NB4 (cell line): ENCODE data around the gene ZSCAN31.
A peak's percentile ranks its signal among the peaks of the same experiment; 100 is the strongest.

Experiments
- DNase-seq: peaks from one replicate; pipeline ENCODE4 v3.0.0; 2010; ENCODE audit warnings: low read depth
- H3K4me3 ChIP-seq: one replicate; pipeline ENCODE4 v1.5.1; 2011; ENCODE audit warnings: mild to moderate bottlenecking, low read depth, low read length, moderate library complexity
- MAX ChIP-seq: IDR thresholded peaks from 2 replicates; pipeline ENCODE4 v1.6.1; 2011; ENCODE audit warnings: low read depth, low read length
- MYC ChIP-seq: IDR thresholded peaks from 2 replicates; pipeline ENCODE4 v1.6.1; 2011; ENCODE audit warnings: low read depth, low read length
- POLR2A ChIP-seq: IDR thresholded peaks from 2 replicates; pipeline ENCODE4 v1.6.1; 2011; ENCODE audit warnings: mild to moderate bottlenecking; ENCODE audit not compliant: insufficient read length; ENCODE audit errors: extremely low read depth
- TF ChIP-seq, protein P1 (sequence below): IDR thresholded peaks from one replicate; pipeline ENCODE4 v1.5.1; 2012; ENCODE audit warnings: low read depth, low read length

ZSCAN31 gene

DNA sequence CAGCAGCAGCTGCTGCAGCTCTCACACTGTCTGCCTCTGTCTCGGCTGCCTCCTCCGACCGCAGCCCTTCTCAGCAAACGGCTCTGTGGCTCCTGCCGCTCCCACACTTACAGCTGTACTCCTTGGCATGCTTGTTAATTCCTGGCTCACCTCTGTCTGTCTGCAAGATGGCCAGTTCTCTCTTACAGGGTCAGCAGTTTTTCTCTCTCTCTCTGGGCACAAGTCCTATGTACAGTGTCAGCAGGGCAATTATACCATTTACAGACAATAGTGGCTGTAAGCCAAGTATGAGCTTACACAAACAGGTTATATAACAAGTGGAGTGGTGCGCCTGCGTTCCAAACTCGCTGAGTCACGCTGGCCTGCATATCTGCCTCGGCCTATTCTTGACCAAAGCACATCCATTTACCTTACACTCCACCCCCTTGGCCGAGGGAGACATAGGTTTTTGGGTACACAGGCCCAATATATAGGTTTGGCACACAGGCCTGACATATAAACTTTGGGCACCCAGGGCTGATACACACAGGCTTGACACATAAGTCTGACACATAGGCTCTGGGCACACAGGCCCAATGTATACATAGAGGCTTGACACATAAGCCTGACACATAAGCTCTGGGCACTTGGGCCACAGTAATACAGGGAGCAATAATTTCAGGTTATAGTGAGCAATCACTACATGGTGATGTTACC is 18.2 kb upstream of the ZSCAN31 start:
- H3K4me3 ChIP-seq: no peak overlapping the region
- no peak for TF ChIP-seq MAX
- no peak for TF ChIP-seq MYC
- TF ChIP-seq, protein P1, sequence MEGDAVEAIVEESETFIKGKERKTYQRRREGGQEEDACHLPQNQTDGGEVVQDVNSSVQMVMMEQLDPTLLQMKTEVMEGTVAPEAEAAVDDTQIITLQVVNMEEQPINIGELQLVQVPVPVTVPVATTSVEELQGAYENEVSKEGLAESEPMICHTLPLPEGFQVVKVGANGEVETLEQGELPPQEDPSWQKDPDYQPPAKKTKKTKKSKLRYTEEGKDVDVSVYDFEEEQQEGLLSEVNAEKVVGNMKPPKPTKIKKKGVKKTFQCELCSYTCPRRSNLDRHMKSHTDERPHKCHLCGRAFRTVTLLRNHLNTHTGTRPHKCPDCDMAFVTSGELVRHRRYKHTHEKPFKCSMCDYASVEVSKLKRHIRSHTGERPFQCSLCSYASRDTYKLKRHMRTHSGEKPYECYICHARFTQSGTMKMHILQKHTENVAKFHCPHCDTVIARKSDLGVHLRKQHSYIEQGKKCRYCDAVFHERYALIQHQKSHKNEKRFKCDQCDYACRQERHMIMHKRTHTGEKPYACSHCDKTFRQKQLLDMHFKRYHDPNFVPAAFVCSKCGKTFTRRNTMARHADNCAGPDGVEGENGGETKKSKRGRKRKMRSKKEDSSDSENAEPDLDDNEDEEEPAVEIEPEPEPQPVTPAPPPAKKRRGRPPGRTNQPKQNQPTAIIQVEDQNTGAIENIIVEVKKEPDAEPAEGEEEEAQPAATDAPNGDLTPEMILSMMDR: no peak
- no peak for TF ChIP-seq POLR2A
- peak; percentile 39 for DNase-seq

DNA sequence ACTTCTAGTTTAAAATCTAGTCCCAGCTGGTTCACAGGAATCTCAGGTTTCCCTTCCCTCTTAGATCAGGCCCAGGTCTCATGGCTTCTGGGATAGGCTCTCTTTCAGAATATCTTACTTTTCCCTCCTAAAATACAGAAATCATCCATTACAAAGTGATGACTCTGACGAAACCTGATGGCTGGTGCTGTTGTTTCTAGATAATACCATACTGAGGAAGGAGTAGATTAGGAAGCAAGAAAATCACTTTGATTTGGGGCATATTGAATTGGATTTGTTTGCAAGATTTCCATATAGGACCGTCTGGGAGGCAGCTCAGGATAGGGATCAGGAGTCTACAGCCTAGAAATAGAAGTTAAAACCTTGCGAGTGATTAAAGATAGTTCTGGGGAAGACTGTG is 17.4 kb upstream of the ZSCAN31 start:
- TF ChIP-seq MYC (no peak), MAX (no peak), POLR2A (no peak)
- TF ChIP-seq, protein P1: no peak
- no peak for DNase-seq
- H3K4me3 ChIP-seq: no peak overlapping the region

DNA sequence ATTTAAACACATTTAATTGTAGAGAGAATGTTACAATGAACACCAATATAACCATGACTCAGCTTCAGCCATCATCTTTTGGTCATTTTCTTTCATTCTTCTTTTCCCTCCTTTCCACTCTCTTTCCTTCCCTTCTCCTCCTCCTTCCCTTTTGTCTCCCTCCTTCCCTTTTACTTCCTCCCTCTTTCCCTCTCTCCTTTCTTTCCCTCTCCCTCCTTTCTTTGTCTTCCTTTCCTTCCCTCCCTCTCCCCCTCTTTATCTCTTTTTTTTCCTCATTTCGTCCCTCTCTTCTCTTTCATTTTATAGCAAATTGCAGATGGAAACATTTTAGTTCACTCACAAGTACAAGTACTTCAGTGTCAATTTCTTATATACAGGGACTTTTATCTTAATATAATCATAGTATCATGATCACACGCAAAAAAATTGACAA is 15.6 kb upstream of the ZSCAN31 start:
- TF ChIP-seq, protein P1: no peak
- TF ChIP-seq MYC (no peak), MAX (no peak), POLR2A (no peak)
- peak overlapping the region; percentile 91 for H3K4me3 ChIP-seq

GRCh38 chr6:28351087-28351486 is 15.1 kb upstream of the ZSCAN31 start:
- peak overlapping the region; percentile 91 for H3K4me3 ChIP-seq
- DNase-seq: no peak
- TF ChIP-seq MAX: no peak

More for the DNA sequence above, 15.6 kb upstream of the ZSCAN31 start:
- no peak for DNase-seq

- TF ChIP-seq, protein P1: no peak
- TF ChIP-seq MYC (peak; percentile 57; the same call in 1 of the 2 replicates), POLR2A (peak; percentile 75), MAX (peak; percentile 57)
- DNase-seq: peak; percentile 93
- H3K4me3 ChIP-seq: peak within 1 kb of the TSS; percentile 91
These were observed 14.2 kb upstream of the ZSCAN31 start, which contains the start of gene ZKSCAN3 for GRCh38 chr6:28349892-28350737. Gene ZKSCAN3 (plus strand): TSS chr6:28349947. CDS start chr6:28359587, 9,640 bp downstream.

DNA sequence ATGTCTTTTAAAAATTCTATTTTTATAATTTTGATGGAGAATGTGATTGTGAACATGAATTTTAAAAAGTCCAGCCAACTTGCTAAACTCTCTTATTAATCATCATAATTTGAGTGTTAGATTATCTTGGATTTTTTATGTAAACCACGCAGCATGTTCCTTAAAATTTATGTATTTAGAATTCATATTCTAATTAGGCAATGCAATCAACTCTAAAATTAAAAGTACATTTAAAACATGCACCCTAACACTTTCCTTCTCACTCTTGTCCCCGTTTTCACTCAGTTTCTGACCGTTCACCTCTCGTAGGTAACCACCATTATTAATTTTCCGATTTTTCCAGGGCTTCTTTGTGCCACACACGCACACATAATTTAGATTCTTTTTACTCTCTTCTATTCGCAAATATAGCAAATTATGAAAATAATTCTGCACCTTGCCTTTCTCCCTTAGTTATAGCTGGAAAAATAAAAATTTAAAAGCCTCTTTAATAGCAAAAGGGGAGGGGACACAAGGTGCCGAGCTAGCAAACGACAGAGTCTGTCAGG is 13.5 kb upstream of the ZSCAN31 start:
- no peak for DNase-seq
- TF ChIP-seq POLR2A: no peak
- TF ChIP-seq, protein P1: no peak
- TF ChIP-seq MYC: no peak
- no peak for TF ChIP-seq MAX
- H3K4me3 ChIP-seq: peak overlapping the region; percentile 91
